SK-N-MC (cell line): ENCODE measurements around the gene C20orf96.

ENCODE experiments used
- EZH2 ChIP-seq: fragments of 200-600 bp; sonication (generic); IDR thresholded peaks from one replicate; pipeline ENCODE4 v1.6.1; 2017; ENCODE audit warnings: antibody characterized with exemption
- POLR2AphosphoS5 ChIP-seq: IDR thresholded peaks from 2 replicates; pipeline ENCODE4 v1.6.1; 2012; ENCODE audit warnings: mild to moderate bottlenecking, low read depth, low read length, borderline replicate concordance

DNA sequence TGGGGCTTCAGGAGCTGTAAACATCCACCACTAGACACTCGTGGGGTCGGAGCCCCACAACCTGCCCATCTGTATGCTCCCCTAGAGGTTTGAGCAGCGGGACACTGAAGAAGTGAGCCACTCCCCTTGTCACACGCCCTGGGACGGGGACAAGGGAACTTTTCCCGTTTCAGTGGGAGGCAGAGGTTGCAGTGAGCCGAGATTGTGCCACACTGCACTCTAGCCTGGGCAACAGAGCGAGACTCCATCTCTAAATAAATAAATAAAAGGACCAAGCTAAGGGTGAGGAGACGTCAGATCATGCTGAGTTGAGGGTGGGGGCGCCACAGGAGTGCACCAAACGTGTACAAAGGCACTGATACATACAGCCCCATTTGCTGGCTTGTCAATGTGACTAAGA, 15.2 kb upstream of the C20orf96 start:
- no peak for TF ChIP-seq POLR2AphosphoS5
- no peak for TF ChIP-seq EZH2
